HG03066 (cell line): ENCODE measurements around the gene IFNL4.

Source experiments
- ATAC-seq: cut with Tn5 transposase; IDR thresholded peaks from one replicate; pipeline ENCODE4 v1.9.1; 2021; ENCODE audit warnings: low read depth; ENCODE audit not compliant: unreplicated experiment

Gene IFNL4

GRCh38 chr19:39197808-39198207 lies 50.8 kb downstream of the IFNL4 start:
- ATAC-seq: no peak

GRCh38 chr19:39196860-39197562 lies 51.6 kb downstream of the IFNL4 start, which contains the start of gene NCCRP1:
TSS of gene NCCRP1 (plus strand) at chr19:39196964. CDS start at chr19:39196983, 19 bp downstream.
- ATAC-seq: no peak

GRCh38 chr19:39196320-39196719 lies 52.3 kb downstream of the IFNL4 start:
- ATAC-seq: no peak
